Adrenal gland (tissue), 12 donors: ENCODE data around the gene GLYR1. TPM values are rescaled to one million over a fixed set of nuclear protein-coding genes. Genes with fewer than 3 reads are reported as not detected.
A peak's percentile ranks its signal among the peaks of the same experiment; 100 is the strongest.

Experiments used
- DNase-seq, 7 donors: peaks; one replicate each; pipeline ENCODE4 v3.0.0-alpha.2; 2019 to 2020
- H3K27ac ChIP-seq, 5 donors: fragments of 200-600 bp; sonication (generic) in 4 of 5; 1 replicate in 3 of 5; 2 replicates in 2 of 5; pipeline versions ENCODE4 v1.5.1 to v1.8.0; 2016 to 2020; ENCODE audit warnings: mild to moderate bottlenecking in 1 of 5
- H3K27me3 ChIP-seq: fragments of 200-600 bp; 2 replicates; pipeline ENCODE4 v1.8.0; 2021
- H3K36me3 ChIP-seq, 2 donors: fragments of 200-600 bp; replicated peaks in 1 of 2; 1 replicate in 1 of 2; 2 replicates in 1 of 2; pipeline versions ENCODE4 v1.5.1 to v1.8.0; 2018 to 2022
- H3K4me1 ChIP-seq, 2 donors: fragments of 200-600 bp; replicated peaks in 1 of 2; 1 replicate in 1 of 2; 2 replicates in 1 of 2; pipeline versions ENCODE4 v1.5.1 to v1.8.0; 2018 to 2021
- H3K4me3 ChIP-seq, 4 donors: fragments of 200-600 bp; sonication (generic) in 3 of 4; one replicate each; pipeline ENCODE4 v1.5.1; 2016 to 2018
- H3K9me3 ChIP-seq, 3 donors: fragments of 200-600 bp; sonication (generic) in 1 of 3; replicated peaks in 1 of 3; 1 replicate in 2 of 3; 2 replicates in 1 of 3; pipeline versions ENCODE4 v1.5.1 to v1.8.0; 2016 to 2021
- POLR2A ChIP-seq, 2 donors: fragments of 450-650 bp; IDR thresholded peaks; one replicate each; pipeline ENCODE4 v1.6.1; 2017; ENCODE audit warnings: antibody characterized with exemption in 2 of 2, mild to moderate bottlenecking in 2 of 2, moderate library complexity in 1 of 2
- WGBS, 4 donors: extraction: QIAGEN DNeasy Blood & Tissue Kit in 2 of 4; methylation state at CpG; one replicate each; pipeline versions ENCODE4 v1.1.5 to v1.1.7; 2013 to 2017; 5-methylcytosine and 5-hydroxymethylcytosine counted together
- intact Hi-C, 2 donors: fragments of 100-400 bp; cut with DNase I; formaldehyde crosslinking; loops; one replicate each; pipeline versions ENCODE4 v1.14.1 to v1.15.0; 2022 to 2023
- polyA plus RNA-seq, 3 donors: library from polyadenylated mRNA; stranded (reverse); fragments of 200-250 nt in 2 of 3; fragments of 350-450 nt in 1 of 3; fragmentation: Illumina TruSeq in 1 of 3; extraction: RNeasy Lipid Tissue Mini Kit (QIAGEN cat#74804) in 1 of 3; gene quantifications; one replicate each; pipeline ENCODE4 v1.2.3, GENCODE V29; 2013 to 2014
- total RNA-seq, 9 donors: library from RNA; depleted of rRNA in 4 of 9; stranded (reverse); fragments of >200 nt in 4 of 9; fragments of 120-200 nt in 1 of 9; fragmentation: NEBNext Ultra II Directional in 1 of 9; extraction: Animal tissue kit (Norgen Biotek cat#: 25700) in 1 of 9; gene quantifications; one replicate each; pipeline versions ENCODE4 v1.1.0 to v1.2.4, GENCODE V29; 2013 to 2023
- TF ChIP-seq, protein P1 (sequence below), 6 experiments: fragments of 450-650 bp in 4 of 6; fragments of 200-600 bp in 2 of 6; sonication (generic) in 1 of 6; IDR thresholded peaks; 1 replicate in 5 of 6; 2 replicates in 1 of 6; pipeline versions ENCODE4 v1.5.1 to v1.8.0; 2016 to 2021; ENCODE audit warnings: antibody characterized with exemption in 6 of 6, mild to moderate bottlenecking in 2 of 6, moderate library complexity in 1 of 6
- donor health status: healthy with polysubstance abuse.
- donor health status: Bipolar disorder and iron deficiency.
- donor health status: DM: yes; HTN: yes; CAD: no.
- donor health status: DM: no; HTN: no; CAD: no.
- donor health status: DM: no; HTN: no; CAD: no.
- donor health status: DM: yes; HTN: yes; CAD: no.

The GLYR1 gene
- total and polyA plus RNA-seq, 12 donors = 39.3 to 118 (median 69.1) TPM

DNA sequence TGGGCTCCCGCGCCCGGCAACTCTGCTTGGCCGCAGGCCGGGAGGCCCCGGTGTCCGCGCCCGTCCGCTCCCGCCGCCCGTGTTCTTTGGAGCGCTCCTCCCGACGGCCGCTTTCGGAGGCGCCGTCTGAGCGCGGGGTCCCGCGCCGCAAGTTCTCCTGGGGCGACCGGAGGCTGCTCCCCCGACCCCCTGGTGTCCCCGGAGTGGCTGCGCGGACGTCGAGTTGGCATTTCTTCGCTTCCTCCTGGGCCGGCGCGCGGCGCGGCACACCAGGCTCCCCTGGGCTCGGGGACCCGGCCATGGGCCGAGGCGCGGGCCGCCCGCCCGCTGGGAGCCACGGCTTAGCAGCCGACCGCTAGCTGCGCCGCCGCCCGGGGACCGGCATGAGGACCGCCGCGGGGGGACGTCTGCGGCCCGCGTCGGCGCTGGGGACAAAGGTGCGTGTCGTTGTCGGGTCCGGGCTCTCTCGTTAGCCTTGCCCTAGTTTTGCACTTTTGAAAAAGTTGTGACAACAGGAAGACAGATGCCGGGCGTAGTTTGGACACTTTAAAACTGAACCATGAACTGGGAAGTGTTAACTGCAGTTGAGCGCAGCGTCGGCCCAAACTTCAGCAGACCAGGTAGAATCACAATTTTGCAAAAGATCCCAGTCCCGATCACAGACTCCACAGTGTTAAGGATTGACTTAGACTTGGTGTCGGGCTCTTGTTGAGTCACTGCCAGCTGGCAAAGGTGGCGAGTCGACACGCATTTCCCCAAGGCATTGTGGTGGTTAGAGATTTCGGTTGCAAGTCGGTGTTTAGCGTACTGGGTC lies 893 bp upstream of the GLYR1 start:
- intact Hi-C loops = loop anchor here in 1 of 2 donors (10.0 kb wide), 1 partner anchor 107 kb away; the partner anchor contains the start of gene SEC14L5

DNA sequence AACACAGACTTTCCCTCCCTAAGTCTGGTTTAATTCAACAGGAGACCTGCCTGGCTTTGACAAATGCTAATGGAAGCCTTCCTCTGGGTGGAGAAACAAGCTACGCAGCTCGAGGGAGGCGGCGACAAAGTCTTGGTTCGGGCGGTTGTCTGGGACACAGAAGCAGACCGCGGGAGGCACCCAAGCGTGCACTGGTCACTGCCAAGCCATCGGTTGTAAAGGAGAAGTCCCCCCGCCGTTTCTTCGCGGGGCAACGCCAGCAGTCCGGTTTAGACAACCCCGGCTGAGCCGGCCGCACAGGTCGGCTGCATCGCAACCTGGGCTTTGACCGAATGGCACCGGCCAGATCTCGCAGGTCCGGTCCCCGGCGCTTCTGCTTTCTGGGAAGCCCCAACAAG lies 586 bp downstream of the GLYR1 start:
- no peaks in the 10 kb centered on the region for H3K9me3 ChIP-seq
- peaks cover 0 to 35% of the 10 kb centered on the region in 2 donors for H3K36me3 ChIP-seq
- DNase-seq = peak; percentile 63 to 90 (median 82)
- H3K27me3 ChIP-seq = no peaks in the 10 kb centered on the region
- H3K4me1 ChIP-seq = peaks cover 26 to 45% of the 10 kb centered on the region in 2 donors
- peak in 1 of 2 donors; percentile 84 for TF ChIP-seq POLR2A (IDR thresholded peaks at IDR 0.05)
- TF ChIP-seq, protein P1, sequence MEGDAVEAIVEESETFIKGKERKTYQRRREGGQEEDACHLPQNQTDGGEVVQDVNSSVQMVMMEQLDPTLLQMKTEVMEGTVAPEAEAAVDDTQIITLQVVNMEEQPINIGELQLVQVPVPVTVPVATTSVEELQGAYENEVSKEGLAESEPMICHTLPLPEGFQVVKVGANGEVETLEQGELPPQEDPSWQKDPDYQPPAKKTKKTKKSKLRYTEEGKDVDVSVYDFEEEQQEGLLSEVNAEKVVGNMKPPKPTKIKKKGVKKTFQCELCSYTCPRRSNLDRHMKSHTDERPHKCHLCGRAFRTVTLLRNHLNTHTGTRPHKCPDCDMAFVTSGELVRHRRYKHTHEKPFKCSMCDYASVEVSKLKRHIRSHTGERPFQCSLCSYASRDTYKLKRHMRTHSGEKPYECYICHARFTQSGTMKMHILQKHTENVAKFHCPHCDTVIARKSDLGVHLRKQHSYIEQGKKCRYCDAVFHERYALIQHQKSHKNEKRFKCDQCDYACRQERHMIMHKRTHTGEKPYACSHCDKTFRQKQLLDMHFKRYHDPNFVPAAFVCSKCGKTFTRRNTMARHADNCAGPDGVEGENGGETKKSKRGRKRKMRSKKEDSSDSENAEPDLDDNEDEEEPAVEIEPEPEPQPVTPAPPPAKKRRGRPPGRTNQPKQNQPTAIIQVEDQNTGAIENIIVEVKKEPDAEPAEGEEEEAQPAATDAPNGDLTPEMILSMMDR (IDR thresholded peaks at IDR 0.05) = no peak
- peak overlapping the region; percentile 85 to 99 (median 98) for H3K27ac ChIP-seq
- H3K4me3 ChIP-seq = peak overlapping the region; percentile 87 to 97 (median 92)
- intact Hi-C loops = loop anchor here in 1 of 2 donors (10.0 kb wide), 1 partner anchor 108 kb away; the partner anchor contains the start of gene SEC14L5
- WGBS, 4 donors = 0% methylated on average over 8 to 27 of the region's 27 CpGs

More for the DNA sequence above, 893 bp upstream of the GLYR1 start:
- no peaks in the 10 kb centered on the region for H3K27me3 ChIP-seq
- DNase-seq = peak; percentile 72 to 88 (median 78)
- peak overlapping the region; percentile 5 to 88 (median 76) for H3K4me3 ChIP-seq
- peak overlapping the region; percentile 84 to 99 (median 98) for H3K27ac ChIP-seq
- H3K4me1 ChIP-seq = peaks cover 26 to 60% of the 10 kb centered on the region in 2 donors
- WGBS, 4 donors = 0 to 1% (median 0%) methylated on average over 24 to 83 of the region's 83 CpGs
- H3K36me3 ChIP-seq = peaks cover 0 to 21% of the 10 kb centered on the region in 2 donors
- H3K9me3 ChIP-seq = no peaks in the 10 kb centered on the region
- TF ChIP-seq POLR2A (IDR thresholded peaks at IDR 0.05) = peak in 1 of 2 donors; percentile 36
- TF ChIP-seq, protein P1 (IDR thresholded peaks at IDR 0.05) = no peak

DNA sequence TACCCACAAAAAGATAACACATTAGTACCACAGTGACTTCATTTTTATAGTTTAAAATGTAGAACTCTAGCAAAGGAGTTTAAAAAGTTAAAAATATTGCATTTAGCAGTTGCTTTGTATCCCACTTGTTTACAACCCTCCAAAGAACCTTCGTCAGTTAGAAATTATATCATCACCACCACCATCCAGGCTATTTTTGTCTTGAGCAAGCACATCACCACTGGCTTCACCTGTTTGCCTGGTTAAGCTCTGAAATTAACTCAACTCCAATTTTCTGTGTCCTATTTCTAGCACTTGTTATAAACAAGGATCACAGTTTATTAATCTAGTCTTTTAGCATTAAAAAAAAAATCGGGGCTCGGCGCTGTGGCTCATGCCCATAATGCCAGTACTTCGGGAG lies 6.1 kb downstream of the GLYR1 start:
- no peaks in the 10 kb centered on the region for H3K27me3 ChIP-seq
- H3K36me3 ChIP-seq = peaks cover 0 to 70% of the 10 kb centered on the region in 2 donors
- 75 to 79% (median 78%) methylated on average over 5 of the region's 5 CpGs for WGBS, 4 donors
- no peak for TF ChIP-seq POLR2A (IDR thresholded peaks at IDR 0.05)
- TF ChIP-seq, protein P1 (IDR thresholded peaks at IDR 0.05) = no peak
- peak in 1 of 7 donors; percentile 25 for DNase-seq
- H3K4me1 ChIP-seq = peaks cover 5 to 11% of the 10 kb centered on the region in 2 donors
- H3K27ac ChIP-seq = no peak overlapping the region
- H3K4me3 ChIP-seq = no peak overlapping the region
- no peaks in the 10 kb centered on the region for H3K9me3 ChIP-seq
- intact Hi-C loops = loop anchor here in 1 of 2 donors (10.0 kb wide), 1 partner anchor 114 kb away; the partner anchor contains the start of gene SEC14L5

DNA sequence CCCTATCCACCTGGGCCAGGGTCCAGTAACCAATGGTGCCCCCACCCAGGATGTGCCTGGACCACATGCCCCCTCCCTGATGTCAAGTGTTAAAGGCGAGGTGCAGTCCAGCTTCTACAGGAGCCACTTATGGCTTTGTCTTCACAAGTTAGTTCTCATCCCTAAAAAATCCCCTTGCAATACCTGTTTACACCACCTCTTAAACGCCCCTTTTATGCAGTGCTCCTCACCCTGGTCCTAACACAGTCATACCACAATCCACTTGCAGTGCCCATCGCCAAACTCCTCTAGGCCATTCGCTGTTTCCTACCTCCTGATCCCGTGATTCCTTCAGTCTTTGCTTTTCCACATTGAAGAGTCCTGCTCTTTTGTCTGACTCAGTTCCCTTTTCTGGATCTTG lies 7.1 kb downstream of the GLYR1 start:
- Histone ChIP-seq H3K27ac (no peak overlapping the region), H3K4me1 (peaks cover 0 to 5% of the 10 kb centered on the region in 2 donors), H3K9me3 (no peaks in the 10 kb centered on the region), H3K4me3 (no peak overlapping the region), H3K36me3 (peaks cover 0 to 68% of the 10 kb centered on the region in 2 donors), H3K27me3 (no peaks in the 10 kb centered on the region)
- intact Hi-C loops = loop anchor here (5.0 to 10.0 kb wide), 2 partner anchors 112 to 115 kb away; partner anchors contain the start of gene SEC14L5 (in 1 of the 2)
- DNase-seq = peak in 1 of 7 donors; percentile 34
- WGBS, 4 donors = 81 to 90% (median 84%) methylated on average over 5 of the region's 5 CpGs
- TF ChIP-seq POLR2A (IDR thresholded peaks at IDR 0.05) = no peak
- TF ChIP-seq, protein P1 (IDR thresholded peaks at IDR 0.05) = no peak
